ENCODE results near the gene SOX1.

- no peak for TF ChIP-seq CTCF (IDR thresholded peaks at IDR 0.05 in 8 of 11, conservative IDR thresholded peaks at IDR 0.05 in 3 of 11)
- no peak for TF ChIP-seq POLR2AphosphoS5 (IDR thresholded peaks at IDR 0.05)
- no peak for TF ChIP-seq POLR2A (IDR thresholded peaks at IDR 0.05)
Measured at GRCh38 chr13:112097770-112098169, 30.8 kb downstream of the SOX1 start.
